Fibroblast of peridontal ligament (primary cell): Measurements from ENCODE around the gene CTH.
"Not testable (repeated sequence)": the region's sequence is repeated elsewhere in the genome, so short reads cannot be mapped to it uniquely, and the experiment has no call there.

Experiments
- DNase-seq: peaks from one replicate; pipeline ENCODE4 v3.0.0-alpha.2; 2010; ENCODE audit errors: extremely low read depth

Gene CTH

GRCh38 chr1:70455291-70455690, 44.2 kb downstream of the CTH start:
- no peak for DNase-seq

GRCh38 chr1:70458131-70458530, 47.1 kb downstream of the CTH start:
- DNase-seq = no peak

GRCh38 chr1:70459496-70460225, 48.6 kb downstream of the CTH start:
- DNase-seq = peak; percentile 39

- not testable (repeated sequence) for DNase-seq
Observed at GRCh38 chr1:70460740-70461713, 50.0 kb downstream of the CTH start.

- DNase-seq = no peak
Observed at GRCh38 chr1:70462611-70463010, 51.5 kb downstream of the CTH start.

- no peak for DNase-seq
Observed at GRCh38 chr1:70465911-70466310, 54.8 kb downstream of the CTH start.

- no peak for DNase-seq
Observed at GRCh38 chr1:70467531-70467930, 56.5 kb downstream of the CTH start.

GRCh38 chr1:70468180-70468579, 57.1 kb downstream of the CTH start:
- DNase-seq = no peak

GRCh38 chr1:70469184-70469583, 58.1 kb downstream of the CTH start:
- DNase-seq = peak; percentile 31

GRCh38 chr1:70475023-70475422, 64.0 kb downstream of the CTH start:
- peak; percentile 74 for DNase-seq

- no peak for DNase-seq
Observed at GRCh38 chr1:70477090-70477489, 66.0 kb downstream of the CTH start.

- DNase-seq = not testable (repeated sequence)
Observed at GRCh38 chr1:70477905-70478304, 66.8 kb downstream of the CTH start.

- DNase-seq = no peak
Observed at GRCh38 chr1:70483342-70483741, 72.3 kb downstream of the CTH start.

GRCh38 chr1:70485624-70486023, 74.6 kb downstream of the CTH start:
- DNase-seq = no peak

- peak; percentile 91 for DNase-seq
Observed at GRCh38 chr1:70486676-70487458, 75.8 kb downstream of the CTH start.

GRCh38 chr1:70487459-70487815, 76.4 kb downstream of the CTH start:
- DNase-seq = no peak

- peak; percentile 46 for DNase-seq
Observed at GRCh38 chr1:70487910-70488665, 77.0 kb downstream of the CTH start.
